AG08396 (cell line): ENCODE results near the gene KIF1B.
"Not testable (repeated sequence)": the region's sequence is repeated elsewhere in the genome, so short reads cannot be mapped to it uniquely, and the experiment has no call there.

ENCODE experiments used
- DNase-seq: peaks from one replicate; pipeline ENCODE4 v3.0.0; 2012; ENCODE audit warnings: low spot score, mixed read lengths

Gene KIF1B

GRCh38 chr1:10387677-10388386 is 177.5 kb downstream of the KIF1B start:
- peak; percentile 46 for DNase-seq

- DNase-seq, result no peak
Observed at GRCh38 chr1:10388387-10388715, 178.0 kb downstream of the KIF1B start.

GRCh38 chr1:10389271-10389973 is 179.1 kb downstream of the KIF1B start:
- no peak for DNase-seq

- no peak for DNase-seq
Observed at GRCh38 chr1:10396870-10397269, 186.5 kb downstream of the KIF1B start.

- DNase-seq, result no peak
Observed at GRCh38 chr1:10398278-10398733, 187.9 kb downstream of the KIF1B start.

- peak; percentile 99 for DNase-seq
Observed at GRCh38 chr1:10398734-10399443, 188.5 kb downstream of the KIF1B start, which contains the start of gene PGD. Gene PGD (plus strand): TSS chr1:10399064. CDS start chr1:10399118, 54 bp downstream.

GRCh38 chr1:10399444-10399941 is 189.1 kb downstream of the KIF1B start:
- peak; percentile 31 for DNase-seq

GRCh38 chr1:10400013-10400412 is 189.6 kb downstream of the KIF1B start:
- no peak for DNase-seq

GRCh38 chr1:10401281-10401680 is 190.9 kb downstream of the KIF1B start:
- DNase-seq, result peak; percentile 49

GRCh38 chr1:10402729-10403274 is 192.4 kb downstream of the KIF1B start:
- no peak for DNase-seq

- DNase-seq, result no peak
Observed at GRCh38 chr1:10407201-10407600, 196.8 kb downstream of the KIF1B start.

- peak; percentile 55 for DNase-seq
Observed at GRCh38 chr1:10415211-10415930, 205.0 kb downstream of the KIF1B start.

GRCh38 chr1:10415967-10416366 is 205.6 kb downstream of the KIF1B start:
- DNase-seq, result not testable (repeated sequence)

GRCh38 chr1:10418741-10419140 is 208.4 kb downstream of the KIF1B start:
- DNase-seq, result not testable (repeated sequence)

- DNase-seq, result no peak
Observed at GRCh38 chr1:10419351-10419750, 209.0 kb downstream of the KIF1B start.

- no peak for DNase-seq
Observed at GRCh38 chr1:10421637-10422036, 211.3 kb downstream of the KIF1B start.

GRCh38 chr1:10424034-10424433 is 213.7 kb downstream of the KIF1B start:
- DNase-seq, result peak; percentile 59

- no peak for DNase-seq
Observed at GRCh38 chr1:10424651-10425050, 214.3 kb downstream of the KIF1B start.

GRCh38 chr1:10425826-10426534 is 215.6 kb downstream of the KIF1B start:
- DNase-seq, result not testable (repeated sequence)

- DNase-seq, result not testable (repeated sequence)
Observed at GRCh38 chr1:10426535-10426848, 216.1 kb downstream of the KIF1B start.

- no peak for DNase-seq
Observed at GRCh38 chr1:10428984-10429383, 218.6 kb downstream of the KIF1B start.
